ENCODE data around the gene GRK5. TPM values are rescaled to one million over a fixed set of nuclear protein-coding genes. Genes with fewer than 3 reads are reported as not detected.

The GRK5 gene
- total and polyA plus RNA-seq, 2 experiments from 2014 or later, result 5.2 to 13.7 TPM

- Histone ChIP-seq H3K27me3 (replicated peaks; ENCODE audit: insufficient read depth) (no peaks in the 10 kb centered on the region), H3K27ac (no peak overlapping the region), H3K4me1 (ENCODE audit: insufficient read depth) (peaks cover 8% of the 10 kb centered on the region; the same call in 1 of the 2 replicates), H3K4me2 (ENCODE audit: unreplicated experiment) (no peak overlapping the region), H3K79me2 (ENCODE audit: insufficient read depth) (no peaks in the 10 kb centered on the region), H3K4me3 (no peak overlapping the region), H3F3A (ENCODE audit: insufficient read depth) (0 out of 2 replicates have a peak, but pooled peaks cover 8% of the 10 kb centered on the region), H3K9ac (no peak overlapping the region), H3K9me3 (ENCODE audit: low read depth) (no peaks in the 10 kb centered on the region), H2AFZ (no peak overlapping the region), H3K9me2 (ENCODE audit: insufficient read depth) (no peaks in the 10 kb centered on the region), H3K36me3 (ENCODE audit: low read depth) (no peaks in the 10 kb centered on the region), H4K20me1 (ENCODE audit: insufficient read depth) (no peaks in the 10 kb centered on the region)
- no peak for TF ChIP-seq EZH2phosphoT487 (IDR thresholded peaks at IDR 0.05; ENCODE audit: insufficient read depth, low read depth)
- TF ChIP-seq EZH2 (IDR thresholded peaks at IDR 0.05; ENCODE audit: insufficient read depth, poor library complexity, severe bottlenecking), result no peak
- 100% methylated on average over 1 of the region's 1 CpG for WGBS, 2 experiments (ENCODE audit: low coverage in 1 of 2, low lambda C conversion rate in 2 of 2, missing lambda C conversion rate in 2 of 2)
- in situ Hi-C loops (cut with MboI), result no loop called here
- no peak for DNase-seq
Observed at GRCh38 chr10:119388849-119389345, 181.5 kb downstream of the GRK5 start.

- peaks cover 8% of the 10 kb centered on the region; the same call in 1 of the 2 replicates for H3K4me1 ChIP-seq (ENCODE audit: insufficient read depth)
- no peaks in the 10 kb centered on the region for H4K20me1 ChIP-seq (ENCODE audit: insufficient read depth)
- H3K36me3 ChIP-seq (ENCODE audit: low read depth), result no peaks in the 10 kb centered on the region
- 0 out of 2 replicates have a peak, but pooled peaks cover 8% of the 10 kb centered on the region for H3F3A ChIP-seq (ENCODE audit: insufficient read depth)
- H3K27ac ChIP-seq, result no peak overlapping the region
- peak overlapping the region; percentile 22; the same call in 1 of the 2 replicates for H3K9ac ChIP-seq
- no peak overlapping the region for H2AFZ ChIP-seq
- no peaks in the 10 kb centered on the region for H3K9me3 ChIP-seq (ENCODE audit: low read depth)
- H3K9me2 ChIP-seq (ENCODE audit: insufficient read depth), result no peaks in the 10 kb centered on the region
- H3K27me3 ChIP-seq (replicated peaks; ENCODE audit: insufficient read depth), result no peaks in the 10 kb centered on the region
- 76 to 80% methylated on average over 14 to 18 of the region's 18 CpGs for WGBS, 2 experiments (ENCODE audit: low coverage in 1 of 2, low lambda C conversion rate in 2 of 2, missing lambda C conversion rate in 2 of 2)
- no peak overlapping the region for H3K4me3 ChIP-seq
- no peak overlapping the region for H3K4me2 ChIP-seq (ENCODE audit: unreplicated experiment)
- TF ChIP-seq EZH2 (IDR thresholded peaks at IDR 0.05; ENCODE audit: insufficient read depth, poor library complexity, severe bottlenecking), result no peak
- no peak for TF ChIP-seq EZH2phosphoT487 (IDR thresholded peaks at IDR 0.05; ENCODE audit: insufficient read depth, low read depth)
- in situ Hi-C loops (cut with MboI), result no loop called here
- no peaks in the 10 kb centered on the region for H3K79me2 ChIP-seq (ENCODE audit: insufficient read depth)
- DNase-seq, result peak; percentile 51
Observed at GRCh38 chr10:119391440-119392251, 184.3 kb downstream of the GRK5 start.

GRCh38 chr10:119393019-119393418 is 185.6 kb downstream of the GRK5 start:
- no peak overlapping the region for H2AFZ ChIP-seq
- TF ChIP-seq EZH2 (IDR thresholded peaks at IDR 0.05; ENCODE audit: insufficient read depth, poor library complexity, severe bottlenecking), result no peak
- TF ChIP-seq EZH2phosphoT487 (IDR thresholded peaks at IDR 0.05; ENCODE audit: insufficient read depth, low read depth), result no peak
- in situ Hi-C loops (cut with MboI), result no loop called here
- H3K4me3 ChIP-seq, result no peak overlapping the region
- H3F3A ChIP-seq (ENCODE audit: insufficient read depth), result 0 out of 2 replicates have a peak, but pooled peaks cover 8% of the 10 kb centered on the region
- DNase-seq, result no peak
- H3K9ac ChIP-seq, result no peak overlapping the region
- no peaks in the 10 kb centered on the region for H3K27me3 ChIP-seq (replicated peaks; ENCODE audit: insufficient read depth)
- H3K4me1 ChIP-seq (ENCODE audit: insufficient read depth), result peaks cover 8% of the 10 kb centered on the region; the same call in 1 of the 2 replicates
- H3K36me3 ChIP-seq (ENCODE audit: low read depth), result no peaks in the 10 kb centered on the region
- H3K79me2 ChIP-seq (ENCODE audit: insufficient read depth), result no peaks in the 10 kb centered on the region
- H3K4me2 ChIP-seq (ENCODE audit: unreplicated experiment), result no peak overlapping the region
- H3K9me3 ChIP-seq (ENCODE audit: low read depth), result no peaks in the 10 kb centered on the region
- no peaks in the 10 kb centered on the region for H4K20me1 ChIP-seq (ENCODE audit: insufficient read depth)
- no peaks in the 10 kb centered on the region for H3K9me2 ChIP-seq (ENCODE audit: insufficient read depth)
- H3K27ac ChIP-seq, result no peak overlapping the region
- WGBS, 2 experiments (ENCODE audit: low coverage in 1 of 2, low lambda C conversion rate in 2 of 2, missing lambda C conversion rate in 2 of 2), result 85 to 87% methylated on average over 13 of the region's 13 CpGs

- WGBS, 2 experiments (ENCODE audit: low coverage in 1 of 2, low lambda C conversion rate in 2 of 2, missing lambda C conversion rate in 2 of 2), result 85 to 86% methylated on average over 11 of the region's 11 CpGs
- Histone ChIP-seq H3K9me3 (ENCODE audit: low read depth) (no peaks in the 10 kb centered on the region), H3K9ac (no peak overlapping the region), H3K4me3 (no peak overlapping the region), H3F3A (ENCODE audit: insufficient read depth) (0 out of 2 replicates have a peak, but pooled peaks cover 8% of the 10 kb centered on the region), H3K9me2 (ENCODE audit: insufficient read depth) (no peaks in the 10 kb centered on the region), H3K4me1 (ENCODE audit: insufficient read depth) (peaks cover 8% of the 10 kb centered on the region; the same call in 1 of the 2 replicates), H3K4me2 (ENCODE audit: unreplicated experiment) (no peak overlapping the region), H3K27me3 (replicated peaks; ENCODE audit: insufficient read depth) (no peaks in the 10 kb centered on the region), H3K27ac (no peak overlapping the region), H2AFZ (no peak overlapping the region), H4K20me1 (ENCODE audit: insufficient read depth) (no peaks in the 10 kb centered on the region), H3K36me3 (ENCODE audit: low read depth) (no peaks in the 10 kb centered on the region), H3K79me2 (ENCODE audit: insufficient read depth) (no peaks in the 10 kb centered on the region)
- in situ Hi-C loops (cut with MboI), result no loop called here
- no peak for DNase-seq
- no peak for TF ChIP-seq EZH2 (IDR thresholded peaks at IDR 0.05; ENCODE audit: insufficient read depth, poor library complexity, severe bottlenecking)
Observed at GRCh38 chr10:119393421-119393820, 186.1 kb downstream of the GRK5 start.
